Endothelial cell of umbilical vein (primary cell): ENCODE data around the gene MBOAT1. TPM values are rescaled to one million over a fixed set of nuclear protein-coding genes. Genes with fewer than 3 reads are reported as not detected.

ENCODE experiments used
- BruUV-seq: library from RNA; stranded (reverse); fragments of 400-500 nt; replicated peaks from 2 replicates; lab custom pipeline; 2021; lab: Mats Ljungman, UMichigan
- CTCF ChIA-PET: fragments of 300-600, 350-600 bp; sonication (Branson Sonifier 250); formaldehyde crosslinking; loops from one replicate; lab custom pipeline; 2021; ENCODE audit warnings: antibody characterized with exemption, inconsistent platforms; lab: Charles Lee
- POLR2A ChIA-PET: fragments of 300-600, 350-600 bp; sonication (Branson Sonifier 250); formaldehyde crosslinking; loops from one replicate; lab custom pipeline; 2021; ENCODE audit warnings: antibody characterized with exemption, inconsistent platforms; lab: Charles Lee
- DNase-seq: peaks from one replicate; pipeline ENCODE4 v3.0.0-alpha.2; 2011; ENCODE audit warnings: low read depth, low spot score
- FAIRE-seq: peaks from 2 replicates; lab custom pipeline; 2011; peaks lifted over from hg19 to GRCh38; lab: Jason Lieb, UNC
- H2AFZ ChIP-seq: 2 replicates; pipeline ENCODE4 v1.6.0; 2012; ENCODE audit warnings: low read depth, low read length, control low read depth, inconsistent platforms
- H3K27ac ChIP-seq: 2 replicates; pipeline ENCODE4 v1.5.1; 2011; ENCODE audit warnings: low read depth, mild to moderate bottlenecking, control low read depth, low read length, moderate library complexity; ENCODE audit not compliant: insufficient read depth
- H3K27me3 ChIP-seq, 2 experiments: 2 replicates each; pipeline versions ENCODE4 v1.6.0 to v1.6.1; 2011; ENCODE audit warnings: low read length in 2 of 2, mixed read lengths in 1 of 2; ENCODE audit not compliant: control insufficient read depth in 2 of 2, insufficient read depth in 2 of 2
- H3K36me3 ChIP-seq, 2 experiments: 2 replicates in 1 of 2; 3 replicates in 1 of 2; pipeline ENCODE4 v1.5.1; 2011; ENCODE audit warnings: low read length in 2 of 2, mild to moderate bottlenecking in 1 of 2, moderate library complexity in 1 of 2; ENCODE audit not compliant: control insufficient read depth in 2 of 2, insufficient read depth in 2 of 2; ENCODE audit errors: extremely low read depth in 1 of 2
- H3K4me1 ChIP-seq: 3 replicates; pipeline ENCODE4 v1.5.1; 2011; ENCODE audit warnings: mild to moderate bottlenecking, low read length; ENCODE audit not compliant: control insufficient read depth, insufficient read depth; ENCODE audit errors: extremely low read depth
- H3K4me2 ChIP-seq: 2 replicates; pipeline ENCODE4 v1.6.1; 2011; ENCODE audit warnings: low read length, control low read depth, mixed read lengths; ENCODE audit not compliant: insufficient read depth
- H3K4me3 ChIP-seq, 3 experiments: fragments of 200-600 bp in 1 of 3; sonication (generic), shearing (Covaris generic) in 1 of 3; replicated peaks in 1 of 3; 2 replicates each; pipeline ENCODE4 v1.5.1; 2011 to 2016; ENCODE audit warnings: control low read depth in 3 of 3, low read length in 3 of 3, mild to moderate bottlenecking in 2 of 3, inconsistent platforms in 1 of 3, low read depth in 1 of 3, moderate library complexity in 1 of 3; ENCODE audit not compliant: insufficient read depth in 1 of 3
- H3K79me2 ChIP-seq: 2 replicates; pipeline ENCODE4 v1.6.0; 2012; ENCODE audit warnings: low read length, inconsistent platforms; ENCODE audit not compliant: control insufficient read depth, insufficient read depth
- H3K9ac ChIP-seq: replicated peaks from 2 replicates; pipeline ENCODE3; 2011; ENCODE audit warnings: low read length, control low read depth; ENCODE audit not compliant: insufficient read depth; ENCODE audit errors: extremely low read depth
- H3K9me1 ChIP-seq: replicated peaks from 3 replicates; pipeline ENCODE4 v1.6.0; 2011; ENCODE audit warnings: mild to moderate bottlenecking, low read length; ENCODE audit not compliant: control insufficient read depth, insufficient read depth; ENCODE audit errors: extremely low read depth
- H3K9me3 ChIP-seq: replicated peaks from 2 replicates; pipeline ENCODE4 v1.5.1; 2012; ENCODE audit warnings: low read length, inconsistent platforms; ENCODE audit not compliant: control insufficient read depth, insufficient read depth
- H4K20me1 ChIP-seq: replicated peaks from 2 replicates; pipeline ENCODE3; 2011; ENCODE audit warnings: mild to moderate bottlenecking, low read length; ENCODE audit not compliant: control insufficient read depth, insufficient read depth; ENCODE audit errors: extremely low read depth
- CTCF ChIP-seq, 2 donors: IDR thresholded peaks; 1 replicate in 1 of 2; 2 replicates in 1 of 2; pipeline ENCODE4 v1.5.1; 2011; ENCODE audit warnings: low read length in 2 of 2, mild to moderate bottlenecking in 2 of 2, moderate library complexity in 2 of 2, control low read depth in 1 of 2, inconsistent platforms in 1 of 2, low read depth in 1 of 2; ENCODE audit not compliant: insufficient read depth in 1 of 2; ENCODE audit errors: extremely low read depth in 1 of 2
- EZH2 ChIP-seq: IDR thresholded peaks from 2 replicates; pipeline ENCODE4 v1.6.1; 2012; ENCODE audit warnings: borderline replicate concordance, low read depth, mild to moderate bottlenecking, moderate library complexity, low read length, inconsistent platforms; ENCODE audit not compliant: severe bottlenecking
- FOS ChIP-seq: IDR thresholded peaks from 2 replicates; pipeline ENCODE4 v1.6.1; 2011; ENCODE audit warnings: mild to moderate bottlenecking, low read length, moderate library complexity, borderline replicate concordance; ENCODE audit not compliant: insufficient read depth
- GATA2 ChIP-seq: IDR thresholded peaks from 2 replicates; pipeline ENCODE4 v1.7.0; 2011; ENCODE audit warnings: low read depth, mild to moderate bottlenecking, moderate library complexity, mixed read lengths, low read length; ENCODE audit not compliant: insufficient read length, insufficient read depth
- JUN ChIP-seq: IDR thresholded peaks from 2 replicates; pipeline ENCODE4 v1.6.1; 2011; ENCODE audit warnings: borderline replicate concordance, low read depth; ENCODE audit not compliant: insufficient read length, insufficient read depth
- MYC ChIP-seq: IDR thresholded peaks from one replicate; pipeline ENCODE4 v1.6.1; 2011; ENCODE audit warnings: mild to moderate bottlenecking, low read depth, low read length
- POLR2A ChIP-seq: IDR thresholded peaks from 2 replicates; pipeline ENCODE4 v1.6.1; 2012; ENCODE audit warnings: low read depth, mild to moderate bottlenecking, control low read depth, low read length
- POLR2AphosphoS5 ChIP-seq: IDR thresholded peaks from 2 replicates; pipeline ENCODE4 v1.6.1; 2012; ENCODE audit warnings: low read depth, mild to moderate bottlenecking, control low read depth, low read length, moderate library complexity; ENCODE audit not compliant: insufficient read depth
- dilution Hi-C: fragments of 300-500 bp; cut with MboI; formaldehyde crosslinking; loops from one replicate; pipeline ENCODE4 v1.15.0; 2019; ENCODE audit warnings: low sequenced_read_pairs; ENCODE audit not compliant: extremely low pct_ligation_motif_present
- intact Hi-C: fragments of 100-400 bp; cut with micrococcal nuclease; formaldehyde crosslinking; loops from one replicate; pipeline ENCODE4 v1.10.0; 2022
- polyA plus RNA-seq, 4 experiments: library from polyadenylated mRNA; depleted of rRNA in 3 of 4; stranded (reverse) in 3 of 4; unstranded in 1 of 4; fragments of >200 nt; gene quantifications; 2 replicates each; pipeline versions ENCODE4 v1.2.1 to v1.2.3, GENCODE V29; 2011 to 2012; ENCODE audit warnings: missing spikeins in 1 of 4
- total RNA-seq: library from RNA; stranded (reverse); gene quantifications from 2 replicates; pipeline ENCODE4 v1.2.3, GENCODE V29; 2021
- TF ChIP-seq, protein P1 (sequence below): IDR thresholded peaks from 2 replicates; pipeline ENCODE4 v1.6.1; 2011; ENCODE audit not compliant: insufficient read depth, insufficient read length

Gene MBOAT1
- total and polyA plus RNA-seq, 2 donors (not counting 3 experiments of a cell fraction or from before 2014, with no cell fraction given), result 2.1 to 5.4 TPM

DNA sequence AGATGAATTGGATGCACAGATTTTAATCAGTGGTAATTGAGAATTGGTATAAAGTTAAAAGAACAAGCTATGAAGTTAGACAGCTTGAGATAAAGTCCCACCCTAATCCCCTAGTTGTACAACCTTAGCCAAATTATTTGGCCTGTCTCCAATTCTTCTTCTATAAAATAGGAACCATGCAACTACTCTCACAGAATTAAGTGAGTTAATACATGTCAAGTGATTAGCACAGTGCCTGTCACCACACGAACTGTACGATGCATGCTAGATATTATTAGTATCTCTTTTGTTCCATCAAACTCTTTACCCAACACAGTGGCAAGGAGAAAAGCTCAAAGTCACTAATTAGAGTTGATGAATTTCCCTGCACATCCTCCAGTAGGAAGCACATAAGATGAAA is 44.7 kb downstream of the MBOAT1 start:
- Histone ChIP-seq H3K4me2 (no peak overlapping the region), H3K79me2 (no peaks in the 10 kb centered on the region), H3K4me3 (no peak overlapping the region), H3K27ac (no peak overlapping the region), H3K9me1 (no peaks in the 10 kb centered on the region), H3K36me3 (no peaks in the 10 kb centered on the region), H3K9ac (no peak overlapping the region), H3K9me3 (no peaks in the 10 kb centered on the region), H2AFZ (no peak overlapping the region), H3K4me1 (no peaks in the 10 kb centered on the region), H3K27me3 (no peaks in the 10 kb centered on the region), H4K20me1 (no peaks in the 10 kb centered on the region)
- ChIA-PET CTCF (interaction anchor here (1.4 kb wide), 1 partner anchor 41 kb away, joined by 4 read pairs; no protein-coding TSS in a partner anchor), POLR2A (no interaction called here)
- FAIRE-seq (no peak), DNase-seq (no peak)
- intact Hi-C loops, result no loop called here
- BruUV-seq, result no TSS peak
- no peak for TF ChIP-seq EZH2
- no peak for TF ChIP-seq CTCF (IDR thresholded peaks at IDR 0.05; ENCODE audit: extremely low read depth in 1 of 2, insufficient read depth in 1 of 2, low read depth in 1 of 2, low read length in 2 of 2)
- TF ChIP-seq POLR2A, result no peak
- TF ChIP-seq FOS, result no peak
- TF ChIP-seq JUN, result no peak
- dilution Hi-C loops, result no loop called here

GRCh38 chr6:20166210-20166609 is 46.1 kb downstream of the MBOAT1 start:
- no TSS peak for BruUV-seq
- Histone ChIP-seq H4K20me1 (no peaks in the 10 kb centered on the region), H3K27ac (no peak overlapping the region), H3K9me3 (no peaks in the 10 kb centered on the region), H3K4me2 (no peak overlapping the region), H3K9me1 (no peaks in the 10 kb centered on the region), H3K79me2 (no peaks in the 10 kb centered on the region), H2AFZ (no peak overlapping the region), H3K9ac (no peak overlapping the region), H3K4me3 (no peak overlapping the region), H3K4me1 (no peaks in the 10 kb centered on the region), H3K27me3 (no peaks in the 10 kb centered on the region), H3K36me3 (no peaks in the 10 kb centered on the region)
- dilution Hi-C loops, result no loop called here
- no peak for DNase-seq
- POLR2A ChIA-PET, result no interaction called here
- CTCF ChIA-PET, result interaction anchor here (0.6 to 1.4 kb wide), 3 partner anchors 39 to 1340 kb away, joined by 3 to 4 read pairs (median 3); no protein-coding TSS in a partner anchor
- TF ChIP-seq POLR2A (no peak), CTCF (IDR thresholded peaks at IDR 0.05; ENCODE audit: extremely low read depth in 1 of 2, insufficient read depth in 1 of 2, low read depth in 1 of 2, low read length in 2 of 2) (no peak), POLR2AphosphoS5 (no peak), EZH2 (no peak), FOS (no peak), JUN (no peak), GATA2 (no peak), MYC (no peak)
- TF ChIP-seq, protein P1, sequence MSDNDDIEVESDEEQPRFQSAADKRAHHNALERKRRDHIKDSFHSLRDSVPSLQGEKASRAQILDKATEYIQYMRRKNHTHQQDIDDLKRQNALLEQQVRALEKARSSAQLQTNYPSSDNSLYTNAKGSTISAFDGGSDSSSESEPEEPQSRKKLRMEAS, result no peak
- FAIRE-seq, result no peak
- intact Hi-C loops, result no loop called here
